GM12878 (cell line): ENCODE data around the gene PRX. TPM values are rescaled to one million over a fixed set of nuclear protein-coding genes. Genes with fewer than 3 reads are reported as not detected.

Experiments
- ATAC-seq: fragments of 200-7000 bp; cut with Tn5 transposase; 3 replicates; pipeline ENCODE4 v1.9.1; 2020; ENCODE audit warnings: mild to moderate bottlenecking, moderate library complexity
- BruUV-seq: library from RNA; stranded (reverse); fragments of 400-500 nt; replicated peaks from 2 replicates; lab custom pipeline; 2021; lab: Mats Ljungman, UMichigan
- CTCF ChIA-PET: fragments of 300-600 bp; sonication (Branson Sonifier 250); formaldehyde crosslinking; extraction: SDS; loops from one replicate; lab custom pipeline; 2021; ENCODE audit warnings: inconsistent platforms; lab: Yijun Ruan, JAX
- POLR2A ChIA-PET: fragments of 350-600 bp; formaldehyde crosslinking; extraction: SDS; loops from one replicate; lab custom pipeline; 2021; ENCODE audit warnings: inconsistent platforms; lab: Charles Lee
- RAD21 ChIA-PET: fragments of 300-600 bp; sonication (Branson Sonifier 250); formaldehyde crosslinking; loops from one replicate; lab custom pipeline; 2023; ENCODE audit warnings: antibody characterized with exemption; ENCODE audit not compliant: unreplicated experiment; lab: Charles Lee
- SMC1A ChIA-PET: fragments of 300-600 bp; sonication (Branson Sonifier 250); formaldehyde crosslinking; loops from one replicate; lab custom pipeline; 2023; ENCODE audit not compliant: unreplicated experiment, uncharacterized antibody; lab: Charles Lee
- DNase-seq: peaks from one replicate; pipeline ENCODE4 v3.0.0-alpha.2; 2011; ENCODE audit warnings: low read depth, low spot score
- FAIRE-seq: peaks from 3 replicates; lab custom pipeline; 2011; peaks lifted over from hg19 to GRCh38; lab: Jason Lieb, UNC
- H2AFZ ChIP-seq: 2 replicates; pipeline ENCODE4 v1.6.0; 2011; ENCODE audit warnings: low read depth, low read length, control low read depth; ENCODE audit not compliant: control insufficient read depth
- H3K27ac ChIP-seq: 2 replicates; pipeline ENCODE4 v1.5.1; 2011; ENCODE audit warnings: control low read depth; ENCODE audit not compliant: control insufficient read depth, insufficient read depth
- H3K27me3 ChIP-seq, 2 experiments: replicated peaks in 1 of 2; 2 replicates each; pipeline versions ENCODE4 v1.6.0 to v1.6.1; 2011; ENCODE audit warnings: low read length in 1 of 2; ENCODE audit not compliant: control insufficient read depth in 2 of 2, insufficient read depth in 2 of 2
- H3K36me3 ChIP-seq, 2 experiments: 2 replicates each; pipeline ENCODE4 v1.5.1; 2011; ENCODE audit warnings: low read length in 1 of 2; ENCODE audit not compliant: control insufficient read depth in 2 of 2, insufficient read depth in 2 of 2
- H3K4me1 ChIP-seq: 2 replicates; pipeline ENCODE4 v1.6.1; 2011; ENCODE audit warnings: mild to moderate bottlenecking, low read length, moderate library complexity, mixed read lengths; ENCODE audit not compliant: control insufficient read depth, insufficient read depth
- H3K4me2 ChIP-seq: 2 replicates; pipeline ENCODE4 v1.6.0; 2011; ENCODE audit warnings: control low read depth; ENCODE audit not compliant: control insufficient read depth, insufficient read depth
- H3K4me3 ChIP-seq: fragments of 200-600 bp; sonication (generic); 2 replicates; pipeline ENCODE4 v1.5.1; 2016
- H3K79me2 ChIP-seq: 2 replicates; pipeline ENCODE4 v1.6.0; 2011; ENCODE audit warnings: low read length; ENCODE audit not compliant: control insufficient read depth, insufficient read depth
- H3K9ac ChIP-seq: 2 replicates; pipeline ENCODE4 v1.8.0; 2011; ENCODE audit warnings: low read length, control low read depth, mixed read lengths; ENCODE audit not compliant: control insufficient read depth, insufficient read depth
- H3K9me3 ChIP-seq: replicated peaks from 3 replicates; pipeline ENCODE4 v1.5.1; 2011; ENCODE audit warnings: mild to moderate bottlenecking, low read length; ENCODE audit not compliant: control insufficient read depth, insufficient read depth
- H4K20me1 ChIP-seq: 2 replicates; pipeline ENCODE4 v1.6.0; 2011; ENCODE audit not compliant: control insufficient read depth, insufficient read depth
- BHLHE40 ChIP-seq, 2 experiments: fragments of 450-650 bp in 1 of 2; IDR thresholded peaks; 2 replicates each; pipeline ENCODE4 v1.6.1; 2011 to 2017; ENCODE audit warnings: low read depth in 2 of 2, borderline replicate concordance in 1 of 2, improper control_type of control experiment in 1 of 2, low read length in 1 of 2, mild to moderate bottlenecking in 1 of 2
- EGR1 ChIP-seq, 2 experiments: IDR thresholded peaks; 1 replicate in 1 of 2; 2 replicates in 1 of 2; pipeline ENCODE4 v1.6.1; 2011 to 2012; ENCODE audit warnings: low read depth in 2 of 2, low read length in 2 of 2, borderline replicate concordance in 1 of 2, mild to moderate bottlenecking in 1 of 2, moderate library complexity in 1 of 2
- EP300 ChIP-seq, 2 experiments: fragments of 150-350 bp in 1 of 2; IDR thresholded peaks; 2 replicates each; pipeline ENCODE4 v1.6.1; 2011 to 2012; ENCODE audit warnings: low read depth in 2 of 2, low read length in 2 of 2, borderline replicate concordance in 1 of 2, improper control_type of control experiment in 1 of 2, inconsistent platforms in 1 of 2; ENCODE audit not compliant: control insufficient read depth in 1 of 2
- IRF4 ChIP-seq: IDR thresholded peaks from 2 replicates; pipeline ENCODE4 v1.6.1; 2011; ENCODE audit warnings: low read depth, low read length
- JUNB ChIP-seq: IDR thresholded peaks from 2 replicates; pipeline ENCODE4 v1.6.1; 2016; ENCODE audit warnings: antibody characterized with exemption, mild to moderate bottlenecking
- JUND ChIP-seq: IDR thresholded peaks from 2 replicates; pipeline ENCODE4 v1.6.1; 2012; ENCODE audit warnings: low read depth, mild to moderate bottlenecking, low read length, improper control_type of control experiment, moderate library complexity
- KAT2A ChIP-seq: conservative IDR thresholded peaks from 2 replicates; pipeline ENCODE4 v1.6.1; 2011; ENCODE audit warnings: low read depth, low read length; ENCODE audit not compliant: control insufficient read depth
- MXI1 ChIP-seq: fragments of 150-350 bp; IDR thresholded peaks from 2 replicates; pipeline ENCODE4 v1.6.1; 2011; ENCODE audit warnings: low read depth, mild to moderate bottlenecking, inconsistent platforms, low read length, improper control_type of control experiment
- MYB ChIP-seq: fragments of 150-350 bp; IDR thresholded peaks from 2 replicates; pipeline ENCODE4 v1.6.1; 2014; ENCODE audit warnings: mild to moderate bottlenecking, low read depth, low read length, borderline replicate concordance
- RB1 ChIP-seq: fragments of 450-650 bp; formaldehyde crosslinking; IDR thresholded peaks from 2 replicates; pipeline ENCODE4 v1.6.1; 2017; ENCODE audit warnings: mild to moderate bottlenecking, borderline replicate concordance
- RFX5 ChIP-seq: IDR thresholded peaks from 2 replicates; pipeline ENCODE4 v1.6.1; 2011; ENCODE audit warnings: low read depth, low read length, improper control_type of control experiment
- ZBED1 ChIP-seq: IDR thresholded peaks from 2 replicates; pipeline ENCODE4 v1.6.1; 2016; ENCODE audit warnings: borderline replicate concordance
- ZNF622 ChIP-seq: fragments of 450-650 bp; IDR thresholded peaks from 2 replicates; pipeline ENCODE4 v1.6.1; 2017; ENCODE audit warnings: mild to moderate bottlenecking, inconsistent platforms
- WGBS: methylation state at CpG from one replicate; pipeline ENCODE4 v1.1.6; 2016; ENCODE audit warnings: low lambda C conversion rate; ENCODE audit not compliant: insufficient replicate concordance, insufficient coverage; ENCODE audit errors: missing lambda C conversion rate; 5-methylcytosine and 5-hydroxymethylcytosine counted together
- in situ Hi-C: fragments of 300-500 bp; cut with MboI; formaldehyde crosslinking; loops from 9 replicates; pipeline ENCODE4 v1.14.3; 2018; ENCODE audit warnings: mixed read lengths
- intact Hi-C: fragments of 100-400 bp; cut with micrococcal nuclease; formaldehyde crosslinking; loops from one replicate; pipeline ENCODE4 v1.14.2; 2022; ENCODE audit not compliant: unreplicated experiment
- polyA plus RNA-seq, 11 experiments: library from polyadenylated mRNA; depleted of rRNA in 4 of 11; unstranded in 6 of 11; stranded (reverse) in 5 of 11; fragments of >200 nt; fragmentation: Nextera tagmentation in 4 of 11; fragmentation: Illumina TruSeq in 1 of 11; extraction: Ambion mirVana in 4 of 11; extraction: Trizol in 1 of 11; gene quantifications; 1 replicate in 1 of 11; 2 replicates in 10 of 11; pipeline versions ENCODE4 v1.2.1 to v1.2.3, GENCODE V29; 2011 to 2016; ENCODE audit warnings: inconsistent platforms in 2 of 11, missing spikeins in 2 of 11, low read depth in 1 of 11
- total RNA-seq, 4 experiments: library from RNA; depleted of rRNA in 3 of 4; stranded (reverse); fragments of >200 nt in 3 of 4; fragmentation: Illumina TruSeq in 1 of 4; extraction: Trizol in 1 of 4; gene quantifications; 2 replicates each; pipeline versions ENCODE4 v1.2.1 to v1.2.3, GENCODE V29; 2013 to 2021
- TF ChIP-seq, protein P1 (sequence below): IDR thresholded peaks from 2 replicates; pipeline ENCODE4 v1.6.1; 2012; ENCODE audit warnings: low read length, inconsistent platforms
- TF ChIP-seq, protein P2 (sequence below): IDR thresholded peaks from 2 replicates; pipeline ENCODE4 v1.6.1; 2011; ENCODE audit warnings: low read depth, low read length, improper control_type of control experiment, borderline replicate concordance
- TF ChIP-seq, protein P3 (sequence below): IDR thresholded peaks from 2 replicates; pipeline ENCODE4 v1.6.1; 2012; ENCODE audit warnings: low read depth, low read length, improper control_type of control experiment
- TF ChIP-seq, protein P4 (sequence below): IDR thresholded peaks from 2 replicates; pipeline ENCODE4 v1.6.1; 2012; ENCODE audit warnings: low read depth, low read length, improper control_type of control experiment

The PRX gene
- total and polyA plus RNA-seq, 10 of the 15 experiments (the other 5 are each of a cell fraction or from before 2014, with no cell fraction given): 0.02 to 1.4 (median 0.54) TPM; not detected in 1

DNA sequence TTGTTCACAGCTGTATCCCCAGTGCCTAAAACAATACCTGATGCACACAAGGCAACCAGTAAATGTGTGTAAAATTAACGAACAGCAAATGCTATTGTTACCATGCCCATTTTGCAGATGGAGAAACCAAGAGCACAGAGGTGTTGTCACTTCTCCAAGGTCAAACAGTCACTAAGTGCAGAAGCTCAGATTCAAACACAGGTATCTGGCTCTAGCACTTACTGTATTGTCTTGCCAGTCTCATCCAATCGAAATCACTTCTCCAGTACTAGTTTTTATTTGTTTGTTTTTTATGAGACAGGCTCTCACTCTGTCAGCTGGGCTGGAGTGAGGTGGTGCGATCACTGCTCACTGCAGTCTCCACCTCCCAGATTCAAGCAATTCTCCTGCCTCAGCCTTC is 51.0 kb downstream of the PRX start (continued):
- TF ChIP-seq, protein P1, sequence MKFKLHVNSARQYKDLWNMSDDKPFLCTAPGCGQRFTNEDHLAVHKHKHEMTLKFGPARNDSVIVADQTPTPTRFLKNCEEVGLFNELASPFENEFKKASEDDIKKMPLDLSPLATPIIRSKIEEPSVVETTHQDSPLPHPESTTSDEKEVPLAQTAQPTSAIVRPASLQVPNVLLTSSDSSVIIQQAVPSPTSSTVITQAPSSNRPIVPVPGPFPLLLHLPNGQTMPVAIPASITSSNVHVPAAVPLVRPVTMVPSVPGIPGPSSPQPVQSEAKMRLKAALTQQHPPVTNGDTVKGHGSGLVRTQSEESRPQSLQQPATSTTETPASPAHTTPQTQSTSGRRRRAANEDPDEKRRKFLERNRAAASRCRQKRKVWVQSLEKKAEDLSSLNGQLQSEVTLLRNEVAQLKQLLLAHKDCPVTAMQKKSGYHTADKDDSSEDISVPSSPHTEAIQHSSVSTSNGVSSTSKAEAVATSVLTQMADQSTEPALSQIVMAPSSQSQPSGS: no peak
- TF ChIP-seq MYB (no peak), EP300 (IDR thresholded peaks at IDR 0.05; ENCODE audit: borderline replicate concordance in 1 of 2, control insufficient read depth in 1 of 2, low read depth in 2 of 2, low read length in 2 of 2) (no peak), RB1 (no peak), ZBED1 (no peak)

DNA sequence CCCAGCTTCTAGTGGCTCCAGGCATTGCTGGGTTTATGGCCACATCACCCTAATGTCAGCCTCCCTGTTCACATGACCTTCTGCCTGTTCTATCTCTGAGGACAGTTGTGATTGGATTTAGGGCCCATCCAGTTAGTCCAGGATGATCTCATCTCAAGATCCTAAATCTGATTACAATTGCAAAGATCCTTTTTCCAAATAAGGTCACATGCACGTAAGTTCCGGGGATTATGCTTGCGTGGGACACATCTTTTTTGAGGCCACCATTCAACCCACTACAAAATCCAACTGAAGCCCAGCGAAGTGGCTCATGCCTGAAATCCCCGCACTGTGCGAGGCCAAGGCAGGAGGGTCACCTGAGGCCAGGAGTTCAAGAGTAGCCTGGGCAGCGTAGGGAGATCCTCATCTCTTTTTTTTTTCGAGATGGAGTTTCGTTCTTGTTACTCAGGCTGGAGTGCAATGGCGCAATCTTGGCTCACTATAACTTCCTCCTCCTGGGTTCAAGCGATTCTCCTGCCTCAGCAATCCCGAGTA is 52.4 kb downstream of the PRX start:
- WGBS: 96% methylated on average over 12 of the region's 12 CpGs
- BruUV-seq: no TSS peak
- H3K9ac ChIP-seq: no peak overlapping the region
- in situ Hi-C loops (no loop called here), intact Hi-C loops (no loop called here)
- H3K27me3 ChIP-seq: no peaks in the 10 kb centered on the region
- SMC1A ChIA-PET: no interaction called here
- H3K4me1 ChIP-seq: peaks cover 35% of the 10 kb centered on the region
- no peak overlapping the region for H2AFZ ChIP-seq
- FAIRE-seq: no peak
- H3K4me2 ChIP-seq: no peak overlapping the region
- H3K79me2 ChIP-seq: peaks cover 9% of the 10 kb centered on the region
- RAD21 ChIA-PET: no interaction called here
- CTCF ChIA-PET: no interaction called here
- no peaks in the 10 kb centered on the region for H4K20me1 ChIP-seq
- H3K36me3 ChIP-seq: no peaks in the 10 kb centered on the region
- H3K9me3 ChIP-seq: no peaks in the 10 kb centered on the region
- H3K4me3 ChIP-seq: no peak overlapping the region
- no peak for ATAC-seq
- POLR2A ChIA-PET: no interaction called here
- no peak for DNase-seq
- no peak overlapping the region for H3K27ac ChIP-seq
- no peak for TF ChIP-seq BHLHE40 (IDR thresholded peaks at IDR 0.05; ENCODE audit: borderline replicate concordance in 1 of 2, low read depth in 2 of 2, low read length in 1 of 2)
- TF ChIP-seq, protein P2, sequence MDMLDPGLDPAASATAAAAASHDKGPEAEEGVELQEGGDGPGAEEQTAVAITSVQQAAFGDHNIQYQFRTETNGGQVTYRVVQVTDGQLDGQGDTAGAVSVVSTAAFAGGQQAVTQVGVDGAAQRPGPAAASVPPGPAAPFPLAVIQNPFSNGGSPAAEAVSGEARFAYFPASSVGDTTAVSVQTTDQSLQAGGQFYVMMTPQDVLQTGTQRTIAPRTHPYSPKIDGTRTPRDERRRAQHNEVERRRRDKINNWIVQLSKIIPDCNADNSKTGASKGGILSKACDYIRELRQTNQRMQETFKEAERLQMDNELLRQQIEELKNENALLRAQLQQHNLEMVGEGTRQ: no peak
- TF ChIP-seq JUNB: no peak
- TF ChIP-seq, protein P3, sequence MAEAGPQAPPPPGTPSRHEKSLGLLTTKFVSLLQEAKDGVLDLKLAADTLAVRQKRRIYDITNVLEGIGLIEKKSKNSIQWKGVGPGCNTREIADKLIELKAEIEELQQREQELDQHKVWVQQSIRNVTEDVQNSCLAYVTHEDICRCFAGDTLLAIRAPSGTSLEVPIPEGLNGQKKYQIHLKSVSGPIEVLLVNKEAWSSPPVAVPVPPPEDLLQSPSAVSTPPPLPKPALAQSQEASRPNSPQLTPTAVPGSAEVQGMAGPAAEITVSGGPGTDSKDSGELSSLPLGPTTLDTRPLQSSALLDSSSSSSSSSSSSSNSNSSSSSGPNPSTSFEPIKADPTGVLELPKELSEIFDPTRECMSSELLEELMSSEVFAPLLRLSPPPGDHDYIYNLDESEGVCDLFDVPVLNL: no peak
- no peak for TF ChIP-seq JUND
- no peak for TF ChIP-seq ZNF622
- no peak for TF ChIP-seq IRF4
- TF ChIP-seq, protein P4, sequence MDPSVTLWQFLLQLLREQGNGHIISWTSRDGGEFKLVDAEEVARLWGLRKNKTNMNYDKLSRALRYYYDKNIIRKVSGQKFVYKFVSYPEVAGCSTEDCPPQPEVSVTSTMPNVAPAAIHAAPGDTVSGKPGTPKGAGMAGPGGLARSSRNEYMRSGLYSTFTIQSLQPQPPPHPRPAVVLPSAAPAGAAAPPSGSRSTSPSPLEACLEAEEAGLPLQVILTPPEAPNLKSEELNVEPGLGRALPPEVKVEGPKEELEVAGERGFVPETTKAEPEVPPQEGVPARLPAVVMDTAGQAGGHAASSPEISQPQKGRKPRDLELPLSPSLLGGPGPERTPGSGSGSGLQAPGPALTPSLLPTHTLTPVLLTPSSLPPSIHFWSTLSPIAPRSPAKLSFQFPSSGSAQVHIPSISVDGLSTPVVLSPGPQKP: no peak
- no peak for TF ChIP-seq RFX5
- TF ChIP-seq KAT2A: no peak
- no peak for TF ChIP-seq EGR1 (IDR thresholded peaks at IDR 0.05; ENCODE audit: borderline replicate concordance in 1 of 2, low read depth in 2 of 2, low read length in 2 of 2)
- TF ChIP-seq MXI1: no peak
